Measurements from ENCODE around the gene FGD4.
"Not testable (repeated sequence)": the region's sequence is repeated elsewhere in the genome, so short reads cannot be mapped to it uniquely, and the experiment has no call there.

Gene FGD4

DNA sequence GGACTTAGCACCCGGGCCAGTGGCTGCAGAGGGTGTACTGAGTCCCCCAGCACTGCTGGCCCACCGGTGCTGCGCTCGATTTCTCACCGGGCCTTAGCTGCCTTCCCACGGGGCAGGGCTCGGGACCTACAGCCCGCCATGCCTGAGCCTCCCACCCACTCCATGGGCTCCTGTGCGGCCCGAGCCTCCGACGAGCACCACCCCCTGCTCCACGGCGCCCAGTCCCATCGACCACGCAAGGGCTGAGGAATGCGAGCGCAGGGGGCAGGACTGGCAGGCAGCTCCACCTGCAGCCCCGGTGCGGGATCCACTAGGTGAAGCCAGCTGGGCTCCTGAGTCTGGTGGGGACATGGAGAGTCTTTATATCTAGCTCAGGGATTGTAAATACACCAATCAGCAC, 126.4 kb downstream of the FGD4 start:
- DNase-seq, result not testable (repeated sequence)

DNA sequence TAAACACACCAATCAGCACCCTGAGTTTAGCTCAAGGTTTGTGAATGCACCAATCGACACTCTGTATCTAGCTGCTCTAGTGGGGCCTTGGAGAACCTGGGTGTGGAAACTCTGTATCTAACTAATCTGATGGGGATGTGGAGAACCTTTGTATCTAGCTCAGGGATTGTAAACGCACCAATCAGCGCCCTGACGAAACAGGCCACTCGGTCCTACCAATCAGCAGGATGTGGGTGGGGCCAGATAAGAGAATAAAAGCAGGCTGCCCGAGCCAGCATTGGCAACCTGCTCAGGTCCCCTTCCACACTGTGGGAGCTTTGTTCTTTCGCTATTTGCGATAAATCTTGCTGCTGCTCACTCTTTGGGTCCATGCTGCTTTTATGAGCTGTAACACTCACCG, 127.0 kb downstream of the FGD4 start:
- not testable (repeated sequence) for DNase-seq

DNA sequence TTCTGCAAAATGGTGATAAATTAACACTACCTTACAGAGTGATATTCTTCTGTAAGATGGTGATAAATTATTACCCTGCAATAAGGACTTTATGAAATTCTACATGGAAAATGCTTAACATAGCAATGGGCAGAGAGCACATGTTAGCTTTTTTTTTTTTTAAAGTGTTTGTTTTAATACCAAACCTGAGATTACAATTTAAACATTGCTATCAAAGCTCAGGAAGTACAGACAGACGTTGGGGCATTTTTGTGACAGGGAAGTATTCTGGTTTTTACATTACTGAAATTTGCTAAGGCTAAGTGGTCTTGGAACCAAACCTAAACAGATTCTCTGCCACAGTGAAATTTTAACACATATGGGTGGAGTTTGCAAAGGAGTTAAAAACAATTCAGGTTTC, 133.1 kb downstream of the FGD4 start:
- no peak for DNase-seq

DNA sequence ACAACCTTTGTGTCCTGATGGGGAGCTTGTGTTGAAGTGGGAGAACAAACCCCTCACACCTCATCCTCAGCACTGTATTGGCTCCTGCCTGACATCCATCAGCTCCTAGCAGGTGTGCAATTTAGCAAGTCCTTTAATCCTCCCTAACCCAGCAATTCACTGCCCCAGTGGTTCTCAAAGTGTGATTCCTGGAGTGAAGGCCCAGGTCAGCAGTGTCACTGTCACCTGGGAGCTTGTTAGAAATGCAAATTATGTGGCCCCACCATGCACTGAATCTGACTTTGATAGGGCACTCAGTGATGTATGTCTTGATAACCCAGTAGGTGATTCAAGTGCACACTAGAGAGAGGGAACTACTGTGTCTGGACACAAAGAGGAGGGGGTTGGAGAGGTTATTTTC, 133.6 kb downstream of the FGD4 start:
- no peak for DNase-seq

DNA sequence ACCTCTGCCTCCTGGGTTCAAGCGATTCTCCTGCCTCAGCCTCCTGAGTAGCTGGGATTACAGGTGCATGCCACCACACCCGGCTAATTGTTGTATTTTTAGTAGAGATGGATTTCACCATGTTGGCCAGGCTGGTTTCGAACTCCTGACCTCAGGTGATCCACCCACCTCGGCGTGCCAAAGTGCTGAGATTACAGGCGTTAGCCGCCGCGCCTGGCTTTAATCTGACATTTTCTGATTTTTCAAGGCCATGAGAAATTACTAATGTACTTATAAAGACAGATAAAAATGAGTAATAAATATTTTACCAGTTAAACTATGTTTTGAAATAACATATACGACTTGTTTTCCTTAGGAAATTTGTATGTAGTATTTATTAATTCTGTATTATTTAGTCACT, 134.1 kb downstream of the FGD4 start:
- DNase-seq, result not testable (repeated sequence)

DNA sequence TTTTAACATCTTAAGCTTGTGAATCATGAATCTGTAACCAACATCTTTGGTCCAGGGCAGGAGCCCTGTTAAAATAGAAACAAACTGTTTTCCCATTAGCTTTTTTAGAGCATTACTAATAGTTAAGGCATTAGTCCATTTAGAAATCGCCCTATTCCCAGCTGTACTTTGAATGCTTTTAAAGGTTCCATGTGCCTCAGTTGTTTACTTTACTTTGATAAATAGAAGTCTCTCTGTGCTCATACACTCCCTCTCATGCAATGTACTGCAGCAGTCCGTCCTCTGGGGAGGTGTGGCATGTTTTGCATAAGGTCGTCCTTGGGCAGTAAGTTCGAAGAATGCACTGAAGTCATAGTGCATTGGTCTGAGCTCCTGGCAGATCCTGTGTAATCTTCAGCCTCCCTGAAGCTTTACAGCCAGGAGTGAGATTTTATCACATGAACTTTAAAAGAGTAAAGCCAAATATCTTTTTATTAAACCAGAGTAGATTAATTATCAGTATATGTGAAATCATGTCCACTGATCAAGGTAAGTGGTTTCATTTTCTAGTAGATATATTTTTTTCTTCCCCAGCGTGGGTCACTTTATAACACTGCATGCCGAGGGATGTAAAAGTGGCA, 134.7 kb downstream of the FGD4 start:
- DNase-seq, result peak; percentile 45

DNA sequence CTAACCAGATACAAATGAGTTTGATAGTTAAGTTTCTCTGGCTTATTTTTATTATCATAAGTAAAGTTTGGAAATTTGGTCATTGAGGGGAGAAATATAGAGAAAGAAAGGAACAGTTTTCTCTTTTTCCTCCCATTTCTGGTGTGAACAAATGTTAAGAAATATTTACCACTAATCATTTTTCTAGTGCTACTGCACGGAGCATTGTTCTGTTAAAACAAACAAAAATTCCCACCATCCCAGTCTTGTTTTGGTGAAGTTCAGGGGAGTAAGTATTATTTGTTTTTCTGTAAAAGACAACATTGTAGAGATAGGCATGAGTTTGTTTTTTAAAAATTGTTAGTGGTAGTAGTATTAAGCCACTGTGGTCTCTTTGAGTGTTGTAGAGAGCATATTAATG, 135.3 kb downstream of the FGD4 start:
- no peak for DNase-seq

DNA sequence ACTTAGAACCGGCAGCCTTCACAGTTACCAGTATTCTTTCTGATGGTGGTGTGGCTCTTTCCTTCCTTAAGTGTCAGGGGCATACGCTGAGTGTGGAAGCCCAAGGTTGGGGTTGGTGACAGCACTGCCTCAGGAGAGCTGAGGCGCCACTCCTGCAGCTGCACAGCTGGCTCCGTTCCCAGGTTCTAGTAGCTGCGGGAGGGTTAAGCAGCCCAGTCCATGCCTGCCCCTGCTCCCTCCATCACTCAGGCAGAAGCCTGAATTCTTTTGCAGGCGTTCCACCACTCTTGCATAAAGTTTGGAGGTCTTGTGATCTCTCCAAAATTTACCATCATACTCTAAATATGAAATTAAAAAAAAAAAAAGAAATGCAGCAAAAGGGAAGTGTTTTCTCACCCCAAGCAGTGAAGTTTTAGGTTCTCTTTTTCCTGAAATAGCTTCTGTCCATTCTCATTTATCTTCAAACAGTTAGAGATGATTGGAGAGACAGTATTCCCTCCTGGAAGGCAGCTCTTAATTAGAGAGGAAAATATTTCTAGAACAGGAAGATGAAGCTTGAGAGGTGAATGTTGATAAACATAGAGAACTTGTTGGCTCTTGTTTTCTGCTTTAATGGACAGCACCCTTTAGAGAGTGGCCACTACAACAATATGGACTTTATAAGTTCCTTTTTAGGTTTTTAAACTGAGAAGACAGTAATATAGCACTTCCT, 136.1 kb downstream of the FGD4 start:
- peak; percentile 83 for DNase-seq

DNA sequence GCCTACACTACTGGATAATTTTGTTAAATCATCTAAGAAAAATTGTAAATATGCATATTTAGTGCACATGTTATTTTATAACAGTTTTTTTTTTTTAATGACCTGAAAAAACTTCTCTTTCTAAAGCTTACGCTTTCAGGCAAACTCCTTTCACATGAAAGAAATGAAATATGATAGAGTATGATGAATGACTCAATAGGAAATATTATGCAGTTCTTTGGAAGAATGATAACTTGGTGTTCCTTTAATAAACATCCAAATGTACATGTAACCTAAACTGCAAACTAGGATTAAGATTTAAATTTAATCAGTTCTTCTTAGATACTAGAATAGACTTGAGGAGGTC, 136.6 kb downstream of the FGD4 start:
- DNase-seq, result no peak

DNA sequence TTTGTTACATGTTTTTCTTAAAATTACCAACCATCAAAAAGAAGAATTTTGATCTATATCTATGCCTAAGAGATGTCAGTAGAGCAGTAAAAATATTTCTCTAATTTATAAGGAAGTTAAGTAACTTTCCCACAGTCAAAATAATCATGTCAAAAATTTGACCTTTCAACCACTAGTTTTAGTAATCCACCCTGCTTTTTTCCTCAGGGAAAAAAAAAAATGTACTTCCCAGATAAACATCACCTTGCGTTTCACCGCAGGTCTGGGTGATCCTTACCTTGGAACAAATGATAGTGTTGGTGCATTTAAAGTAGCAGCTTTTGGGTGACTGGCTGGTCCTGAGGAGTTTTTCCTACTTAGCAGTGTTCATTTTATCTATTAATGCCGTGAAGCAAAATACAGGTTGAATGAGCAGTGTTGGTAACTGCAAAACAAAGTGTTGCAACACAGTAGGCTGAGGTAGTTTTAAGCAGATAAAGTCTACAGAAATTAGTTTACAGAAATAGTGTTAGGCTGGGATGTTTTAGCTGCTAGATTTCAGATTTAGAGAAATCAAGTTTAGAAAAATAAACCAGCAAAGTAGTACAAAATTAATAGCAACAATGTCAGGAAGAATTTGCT, 142.5 kb downstream of the FGD4 start:
- no peak for DNase-seq

DNA sequence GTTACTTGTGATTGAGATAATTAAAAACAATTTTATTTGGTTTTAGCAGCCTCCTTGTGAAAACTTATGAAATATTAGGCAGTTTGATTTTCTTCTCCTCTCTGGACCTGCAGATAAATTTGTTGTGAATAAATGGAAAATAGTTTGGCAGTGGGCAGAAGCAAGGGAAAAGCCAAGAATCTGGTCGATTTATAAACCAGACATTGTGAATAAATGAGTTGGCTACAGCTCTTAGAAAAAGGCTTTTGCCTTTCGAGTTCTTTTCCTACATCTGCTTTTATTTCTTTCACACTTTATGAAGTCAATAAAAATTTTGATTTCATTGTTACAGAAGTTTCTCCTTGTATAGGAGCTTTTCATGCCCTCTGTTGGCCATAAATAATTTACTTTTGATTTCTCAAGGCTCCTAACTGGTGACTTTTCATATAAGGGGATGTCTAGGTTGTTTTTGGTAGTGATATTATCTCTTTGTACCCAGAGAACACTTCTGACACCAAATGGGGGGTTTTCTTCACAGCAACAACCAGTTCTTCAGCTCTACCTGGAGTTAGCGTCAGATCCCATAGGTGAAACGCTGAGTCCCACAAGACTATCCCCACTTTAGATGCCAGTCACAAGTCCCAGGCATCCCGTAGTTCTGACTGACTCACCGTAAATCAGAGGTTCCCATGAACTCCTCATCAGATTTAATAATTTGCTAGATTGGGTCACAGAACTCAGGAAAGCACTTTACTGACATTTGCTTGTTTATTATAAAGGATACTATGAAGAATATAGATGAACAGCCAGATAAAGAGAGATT, 143.3 kb downstream of the FGD4 start:
- DNase-seq, result no peak

DNA sequence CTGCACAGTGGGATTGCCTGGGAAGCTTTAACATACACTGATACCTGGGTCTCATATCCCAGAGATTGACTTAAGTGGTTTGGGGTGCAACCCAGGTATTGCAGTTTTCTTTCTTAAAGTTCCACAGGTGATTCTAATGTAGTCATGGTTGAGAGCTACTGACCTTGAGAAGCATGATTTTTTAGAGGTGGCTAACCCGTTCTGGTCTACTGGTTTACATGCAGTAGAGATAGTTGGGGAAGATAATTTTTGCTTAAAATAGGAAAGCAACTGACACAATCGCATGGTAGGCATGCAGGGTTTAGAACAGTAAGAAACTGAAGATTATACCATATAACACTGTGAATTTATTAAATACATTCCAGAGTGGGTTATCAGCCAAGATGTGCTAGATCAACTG, 145.5 kb downstream of the FGD4 start:
- no peak for DNase-seq

DNA sequence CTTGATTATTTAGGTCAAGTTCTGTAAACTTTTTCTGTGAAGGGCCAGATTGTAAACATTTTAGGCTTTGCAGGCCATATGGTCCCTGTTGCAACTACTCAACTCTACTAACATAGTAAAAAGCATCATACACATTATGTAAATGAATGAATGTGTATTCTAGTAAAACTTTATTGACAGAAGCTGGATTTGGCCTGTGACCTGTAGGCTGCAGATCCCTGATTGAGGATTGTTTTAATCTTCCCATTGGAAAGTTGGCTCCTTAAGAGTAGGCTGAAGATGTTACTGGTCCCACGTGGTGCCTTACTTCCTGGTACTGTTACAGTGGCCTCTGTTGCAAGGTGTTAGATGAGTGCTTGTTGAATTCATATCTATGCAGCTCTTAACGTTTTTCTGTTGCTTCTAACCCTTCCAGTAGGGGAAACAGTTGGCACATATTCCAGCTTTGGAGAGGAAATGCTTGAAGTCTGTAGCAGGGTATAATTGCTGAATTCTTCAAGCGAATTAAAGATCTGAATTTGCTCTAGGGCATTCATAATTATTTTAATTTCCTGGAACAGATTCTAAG, 146.1 kb downstream of the FGD4 start:
- no peak for DNase-seq

DNA sequence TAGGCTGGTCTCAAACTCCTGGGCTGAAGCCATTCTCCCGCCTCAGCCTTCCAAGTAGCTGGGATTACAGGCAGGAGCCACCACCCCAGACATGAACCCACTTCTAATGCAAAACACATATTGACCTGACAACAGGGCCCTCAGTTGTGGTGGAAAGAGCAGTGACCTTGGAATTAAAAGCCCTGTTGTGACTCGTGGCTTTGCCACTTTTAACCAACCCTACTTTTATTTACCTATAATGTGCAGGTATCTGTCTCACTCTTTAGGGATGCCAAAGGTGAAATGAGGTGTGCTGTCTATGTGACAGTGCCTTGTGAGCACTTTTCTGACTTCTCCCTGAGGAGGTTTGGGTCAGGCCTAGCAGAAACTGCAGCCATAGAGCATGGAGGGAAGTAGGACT, 146.9 kb downstream of the FGD4 start:
- no peak for DNase-seq

DNA sequence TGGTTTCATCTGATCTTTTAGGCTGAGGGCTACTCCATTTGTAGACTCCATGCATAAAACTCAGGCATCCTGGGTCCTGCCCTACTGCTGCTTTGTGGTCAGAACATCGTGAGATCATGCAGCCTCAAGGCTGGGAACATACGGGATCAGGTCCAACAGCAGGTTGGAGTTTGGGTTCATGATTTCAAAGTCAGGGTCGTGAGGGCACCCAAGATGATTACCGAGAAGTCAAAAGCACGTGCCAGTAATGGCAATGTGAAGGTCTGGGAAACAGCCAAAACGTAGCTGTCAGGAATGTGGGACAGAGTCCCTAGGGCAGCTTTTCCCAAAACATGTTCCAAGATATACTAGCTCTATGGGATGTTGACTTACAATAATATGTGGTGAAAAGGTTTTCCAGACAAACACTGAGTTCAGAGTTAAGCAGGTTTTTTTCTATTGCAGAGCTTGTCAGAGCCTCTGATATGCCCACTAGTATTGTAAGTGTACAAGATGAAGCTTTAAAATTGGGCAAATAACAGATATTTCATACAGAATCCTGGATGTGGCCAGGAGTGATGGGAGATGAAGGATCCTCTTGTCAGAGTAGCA, 149.4 kb downstream of the FGD4 start:
- peak; percentile 48 for DNase-seq

DNA sequence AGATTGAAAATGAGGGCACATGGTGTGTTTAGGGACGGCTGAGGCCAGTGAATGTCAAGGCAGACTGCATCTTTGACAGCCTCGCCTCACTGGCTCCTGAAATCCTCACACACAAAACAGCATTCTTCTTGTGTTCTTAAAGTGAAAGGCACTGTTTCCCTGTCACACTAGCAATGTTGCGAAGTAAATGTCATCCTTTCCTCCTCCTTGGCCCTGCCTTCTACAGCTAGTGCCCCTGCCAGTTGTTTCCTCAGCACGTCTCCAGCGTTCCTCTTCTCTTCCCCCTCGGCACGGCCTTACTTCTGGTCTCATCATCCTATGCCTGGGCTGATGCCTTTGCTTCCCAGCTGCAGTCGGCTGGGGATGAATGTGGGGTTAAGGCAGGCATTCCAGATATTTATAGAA, 150.3 kb downstream of the FGD4 start:
- DNase-seq, result peak; percentile 39

DNA sequence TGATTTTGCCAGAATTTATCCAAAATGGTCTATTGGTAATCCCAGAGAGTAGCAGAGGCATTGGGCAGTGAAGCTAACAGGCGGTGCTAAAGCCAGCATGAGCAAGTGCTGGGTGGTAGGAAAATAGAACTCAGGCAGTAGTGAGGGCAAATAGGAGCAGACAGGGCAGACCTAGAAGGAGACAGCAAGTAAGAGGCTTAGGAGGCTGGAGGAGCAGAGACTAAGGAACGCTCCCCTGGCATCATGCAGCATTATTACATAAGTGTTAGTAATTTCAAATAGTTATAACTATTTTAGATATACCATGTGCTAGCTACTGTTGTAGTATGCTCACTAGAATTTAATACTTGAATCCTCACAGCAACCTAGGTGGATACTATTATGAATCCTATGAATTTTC, 151.7 kb downstream of the FGD4 start:
- DNase-seq, result no peak

DNA sequence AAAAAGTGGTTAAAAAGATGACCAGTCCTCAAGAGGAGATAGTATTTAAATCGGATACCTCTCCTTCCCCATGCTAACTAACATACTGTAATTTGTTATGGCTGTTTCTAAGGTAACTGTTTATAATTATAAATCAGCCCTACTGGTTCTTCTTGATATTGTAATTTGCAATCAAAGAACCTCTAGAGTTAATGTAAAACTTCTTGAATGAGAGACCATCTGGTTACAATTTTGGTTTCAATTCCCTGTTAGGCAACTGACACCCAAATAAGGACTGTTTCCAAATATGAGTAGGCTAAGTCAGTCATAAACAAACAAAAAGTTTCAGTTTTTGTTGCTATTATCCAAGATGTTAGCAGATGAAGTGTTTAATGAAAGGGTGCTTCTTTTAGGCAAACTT, 159.5 kb downstream of the FGD4 start:
- DNase-seq, result no peak

DNA sequence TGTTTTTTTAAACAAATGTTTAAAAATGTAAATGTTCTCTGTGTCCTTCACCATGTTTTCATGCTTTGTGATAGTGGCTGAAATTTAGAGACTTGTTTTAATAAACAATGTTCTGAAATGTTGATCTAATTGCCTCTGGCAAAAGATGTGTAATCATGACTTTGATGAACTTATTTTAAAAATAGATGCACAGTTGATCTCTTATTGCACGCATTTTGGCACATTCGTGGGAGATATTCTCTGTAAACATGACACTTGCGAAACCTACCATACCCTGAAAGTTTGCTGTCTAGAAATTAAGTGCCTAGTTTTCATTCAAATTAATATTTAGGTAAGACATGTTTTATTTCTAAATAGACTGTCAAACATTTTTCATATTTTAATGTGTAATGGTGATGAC, 160.1 kb downstream of the FGD4 start:
- no peak for DNase-seq

DNA sequence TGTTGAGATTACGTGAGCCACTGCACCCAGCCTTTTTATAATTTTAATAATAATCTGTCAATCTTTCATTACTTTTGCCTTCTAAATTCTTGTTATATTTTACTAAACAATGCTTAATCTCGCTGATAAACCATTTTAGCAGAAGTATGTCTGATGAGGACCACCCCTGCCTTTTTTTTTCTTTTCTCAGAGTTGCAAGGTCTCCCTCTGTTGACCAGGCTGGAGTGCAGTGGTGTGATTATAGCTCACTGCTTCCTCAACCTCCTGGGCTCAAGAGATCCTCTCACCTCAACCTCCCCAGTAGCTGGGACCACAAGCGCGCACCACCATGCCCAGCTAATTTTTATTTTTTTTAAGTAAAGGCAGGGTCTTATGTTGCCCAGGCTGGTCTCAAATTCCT, 161.2 kb downstream of the FGD4 start:
- no peak for DNase-seq

DNA sequence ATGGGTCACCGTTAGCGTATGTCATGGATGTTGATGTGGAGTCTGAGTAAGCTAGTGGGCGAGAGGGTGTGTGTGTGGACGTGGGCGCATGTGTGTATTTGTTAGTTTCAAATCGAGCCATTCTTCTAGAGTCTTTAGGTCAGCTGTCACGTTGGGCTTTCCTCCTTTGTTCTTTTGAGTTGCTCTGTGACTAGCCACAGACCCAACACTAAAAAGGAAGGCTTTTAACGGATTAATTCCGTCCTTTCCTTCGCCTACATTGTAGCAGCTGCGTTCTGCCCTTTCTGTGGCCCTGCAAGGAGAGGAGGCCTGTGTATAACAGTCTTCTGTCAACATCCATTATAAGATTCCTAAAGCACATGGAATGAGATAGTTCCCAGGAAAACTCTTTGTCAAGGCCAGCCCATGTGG, 162.6 kb downstream of the FGD4 start:
- DNase-seq, result no peak

DNA sequence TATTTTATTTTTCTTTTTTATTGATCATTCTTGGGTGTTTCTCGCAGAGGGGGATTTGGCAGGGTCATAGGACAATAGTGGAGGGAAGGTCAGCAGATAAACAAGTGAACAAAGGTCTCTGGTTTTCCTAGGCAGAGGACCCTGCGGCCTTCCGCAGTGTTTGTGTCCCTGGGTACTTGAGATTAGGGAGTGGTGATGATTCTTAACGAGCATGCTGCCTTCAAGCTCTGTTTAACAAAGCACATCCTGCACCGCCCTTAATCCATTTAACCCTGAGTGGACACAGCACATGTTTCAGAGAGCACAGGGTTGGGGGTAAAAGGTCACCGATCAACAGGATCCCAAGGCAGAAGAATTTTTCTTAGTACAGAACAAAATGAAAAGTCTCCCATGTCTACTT, 163.1 kb downstream of the FGD4 start:
- DNase-seq, result not testable (repeated sequence)
